Activated T-helper 1 cell treated with anti-CD3 and anti-CD28 coated beads, Interleukin-12 subunit alpha, Interleukin-12 subunit beta, Interleukin-2, Interleukin-4 antibody, amounts not matched to agents 30 ng/mL and 10 ng/mL and 1 ng/mL, durations not matched to agents 14 hours and 24 hours and 36 hours (primary cell): ENCODE results near the gene TIA1. TPM values are rescaled to one million over a fixed set of nuclear protein-coding genes. Genes with fewer than 3 reads are reported as not detected.
A peak's percentile ranks its signal among the peaks of the same experiment; 100 is the strongest.
"Not testable (repeated sequence)": the region's sequence is repeated elsewhere in the genome, so short reads cannot be mapped to it uniquely, and the experiment has no call there.

Source experiments
- DNase-seq: peaks from one replicate; pipeline ENCODE4 v3.0.0; 2021; ENCODE audit warnings: low spot score
- H3K27ac Mint-ChIP-seq: one replicate; pipeline ENCODE4 v1.8.0; 2021; ENCODE audit warnings: mild to moderate bottlenecking, mixed read lengths
- H3K27me3 Mint-ChIP-seq: one replicate; pipeline ENCODE4 v1.8.0; 2022; ENCODE audit warnings: mild to moderate bottlenecking, moderate library complexity, mixed read lengths; ENCODE audit not compliant: insufficient read depth
- H3K36me3 Mint-ChIP-seq: one replicate; pipeline ENCODE4 v1.8.0; 2021; ENCODE audit warnings: low read depth, mixed read lengths
- H3K4me1 Mint-ChIP-seq: one replicate; pipeline ENCODE4 v1.8.0; 2021; ENCODE audit warnings: low read depth, mixed read lengths
- H3K4me3 Mint-ChIP-seq: one replicate; pipeline ENCODE4 v1.8.0; 2021; ENCODE audit warnings: mild to moderate bottlenecking, moderate library complexity, mixed read lengths
- H3K9me3 Mint-ChIP-seq: one replicate; pipeline ENCODE4 v1.8.0; 2021; ENCODE audit warnings: mixed read lengths
- intact Hi-C: fragments of 100-400 bp; cut with micrococcal nuclease; formaldehyde crosslinking; loops from one replicate; pipeline ENCODE4 v1.15.1; 2024
- total RNA-seq: library from RNA; stranded (reverse); gene quantifications from 2 replicates; pipeline ENCODE4 v1.2.3, GENCODE V29; 2022

Gene TIA1
- total RNA-seq, 1 donor from 2014 or later = 96.8 TPM

DNA sequence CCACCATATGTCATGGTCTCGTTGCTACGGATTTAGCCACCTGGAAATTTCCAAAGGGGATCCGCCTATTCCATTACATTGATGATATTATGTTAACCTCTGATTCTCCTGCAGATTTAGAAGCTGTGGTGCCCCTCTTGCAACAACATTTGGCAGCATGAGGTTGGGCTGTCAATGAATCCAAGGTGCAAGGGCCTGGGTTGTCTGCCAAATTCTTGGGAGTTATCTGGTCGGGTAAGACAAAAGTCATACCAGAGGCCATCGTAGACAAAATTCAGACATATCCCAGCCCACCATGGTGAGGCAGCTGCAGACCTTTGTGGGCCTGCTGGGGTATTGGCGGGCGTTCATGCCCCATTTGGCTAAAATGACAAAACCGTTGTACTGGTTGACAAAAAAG lies 44.0 kb downstream of the TIA1 start:
- DNase-seq = no peak
- H3K9me3 Mint-ChIP-seq = peaks cover 3% of the 10 kb centered on the region
- H3K36me3 Mint-ChIP-seq = no peaks in the 10 kb centered on the region
- no peaks in the 10 kb centered on the region for H3K27me3 Mint-ChIP-seq
- no peak overlapping the region for H3K27ac Mint-ChIP-seq
- no peaks in the 10 kb centered on the region for H3K4me1 Mint-ChIP-seq
- intact Hi-C loops = no loop called here
- H3K4me3 Mint-ChIP-seq = no peak overlapping the region

DNA sequence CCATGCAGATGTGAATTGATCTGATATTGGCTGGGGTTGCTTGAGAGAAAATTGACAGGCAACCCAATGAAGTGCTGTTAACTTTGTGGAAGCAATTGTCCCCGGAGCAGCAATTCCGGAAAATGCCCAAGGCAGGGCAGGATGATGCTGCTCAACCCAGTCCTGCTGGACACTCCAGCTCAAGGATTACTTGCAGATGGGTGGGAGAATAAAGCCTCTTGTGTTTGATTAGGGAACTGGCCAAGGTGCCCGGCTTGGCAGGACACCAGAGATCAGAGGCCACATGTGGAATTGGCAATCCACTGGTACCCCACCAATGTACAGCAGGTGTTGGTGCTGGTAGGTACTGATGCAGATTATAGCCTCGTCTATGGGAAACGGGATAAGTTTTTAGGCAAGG lies 45.3 kb downstream of the TIA1 start:
- H3K27ac Mint-ChIP-seq = no peak overlapping the region
- H3K27me3 Mint-ChIP-seq = no peaks in the 10 kb centered on the region

DNA sequence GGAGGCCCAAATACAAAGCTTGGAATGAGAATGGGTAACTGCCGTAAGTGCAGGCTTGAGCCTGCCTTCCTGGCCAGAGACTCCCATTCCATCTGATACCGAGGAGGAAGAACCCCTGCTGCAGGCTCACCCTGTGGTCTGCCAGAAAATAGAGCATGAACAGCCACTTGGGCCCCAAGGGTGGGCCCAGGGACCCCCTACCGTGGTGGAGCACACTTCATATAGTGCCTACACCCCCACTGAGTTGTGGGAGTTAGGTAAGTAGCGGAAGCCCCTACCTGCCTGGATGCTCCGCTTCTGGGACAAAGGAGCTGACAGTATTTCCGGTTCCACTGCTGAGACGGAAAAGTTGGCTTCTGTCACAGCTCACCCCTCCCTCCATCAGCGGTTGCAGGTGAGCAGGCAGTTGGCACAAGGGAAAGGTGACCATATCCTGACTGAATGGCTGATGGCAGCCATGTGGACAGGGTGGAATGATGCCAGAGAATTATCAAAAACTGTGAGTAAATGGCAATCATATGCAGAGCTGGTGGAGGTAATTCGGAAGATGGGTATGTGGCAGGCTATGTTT lies 46.1 kb downstream of the TIA1 start:
- H3K27ac Mint-ChIP-seq = no peak overlapping the region
- intact Hi-C loops = no loop called here

More for the DNA sequence above, 45.3 kb downstream of the TIA1 start:
- no peaks in the 10 kb centered on the region for H3K4me1 Mint-ChIP-seq
- H3K36me3 Mint-ChIP-seq = no peaks in the 10 kb centered on the region
- DNase-seq = no peak
- intact Hi-C loops = no loop called here
- H3K9me3 Mint-ChIP-seq = peaks cover 3% of the 10 kb centered on the region
- H3K4me3 Mint-ChIP-seq = no peak overlapping the region

DNA sequence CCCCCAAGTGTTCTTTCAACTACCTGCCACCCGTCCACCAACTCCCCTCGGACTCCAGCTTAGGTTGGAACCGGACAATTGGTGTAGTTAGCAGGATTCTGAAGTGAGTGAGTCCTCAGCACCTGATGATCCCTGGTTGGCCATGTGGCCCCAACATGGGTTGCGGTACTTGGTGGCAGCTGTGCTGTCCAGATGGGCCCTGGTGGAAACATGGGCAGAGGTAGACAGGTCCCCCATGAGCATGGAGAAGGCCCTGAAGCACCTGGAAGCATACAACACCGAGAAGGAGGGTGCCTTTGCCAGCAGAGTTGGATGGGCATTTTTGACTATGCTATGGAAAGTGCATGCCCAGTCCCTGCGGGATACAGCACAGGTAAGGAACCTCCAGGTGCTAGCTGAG lies 46.6 kb downstream of the TIA1 start:
- no peak overlapping the region for H3K27ac Mint-ChIP-seq

More for the DNA sequence above, 46.1 kb downstream of the TIA1 start:
- H3K9me3 Mint-ChIP-seq = peaks cover 3% of the 10 kb centered on the region
- H3K36me3 Mint-ChIP-seq = no peaks in the 10 kb centered on the region
- no peaks in the 10 kb centered on the region for H3K27me3 Mint-ChIP-seq
- H3K4me1 Mint-ChIP-seq = no peaks in the 10 kb centered on the region
- no peak for DNase-seq
- no peak overlapping the region for H3K4me3 Mint-ChIP-seq

DNA sequence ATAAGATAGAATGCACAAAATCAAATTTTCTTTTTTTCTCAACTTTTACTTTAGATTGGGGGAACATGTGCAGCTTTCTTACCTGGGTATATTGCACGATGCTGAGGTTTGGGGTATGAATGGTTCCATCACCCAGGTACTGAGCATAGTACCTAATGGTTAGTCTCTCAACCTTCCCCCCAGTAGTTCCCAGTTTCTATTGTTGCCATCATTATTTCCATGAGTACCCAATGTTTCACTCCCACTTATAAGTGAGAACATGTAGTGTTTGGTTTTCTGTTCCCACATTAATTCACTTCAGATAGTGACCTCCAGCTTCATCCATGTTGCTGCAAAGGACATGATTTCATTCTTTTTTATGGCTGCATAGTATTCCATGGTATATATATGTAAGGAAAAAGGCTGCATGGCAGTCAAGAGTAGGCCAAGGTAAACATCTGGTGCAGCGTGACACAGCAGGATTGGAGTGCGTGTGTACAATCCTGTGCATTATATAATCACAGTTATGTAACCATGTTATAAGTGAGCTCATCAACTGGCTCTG lies 47.1 kb downstream of the TIA1 start:
- intact Hi-C loops = no loop called here
- H3K9me3 Mint-ChIP-seq = peaks cover 3% of the 10 kb centered on the region
- DNase-seq = no peak
- no peak overlapping the region for H3K27ac Mint-ChIP-seq
- no peaks in the 10 kb centered on the region for H3K36me3 Mint-ChIP-seq
- no peak overlapping the region for H3K4me3 Mint-ChIP-seq
- no peaks in the 10 kb centered on the region for H3K4me1 Mint-ChIP-seq
- no peaks in the 10 kb centered on the region for H3K27me3 Mint-ChIP-seq

More for the DNA sequence above, 46.6 kb downstream of the TIA1 start:
- Mint-ChIP-seq H3K36me3 (no peaks in the 10 kb centered on the region), H3K27me3 (no peaks in the 10 kb centered on the region), H3K4me1 (no peaks in the 10 kb centered on the region), H3K9me3 (peaks cover 3% of the 10 kb centered on the region), H3K4me3 (no peak overlapping the region)
- intact Hi-C loops = no loop called here
- DNase-seq = no peak

DNA sequence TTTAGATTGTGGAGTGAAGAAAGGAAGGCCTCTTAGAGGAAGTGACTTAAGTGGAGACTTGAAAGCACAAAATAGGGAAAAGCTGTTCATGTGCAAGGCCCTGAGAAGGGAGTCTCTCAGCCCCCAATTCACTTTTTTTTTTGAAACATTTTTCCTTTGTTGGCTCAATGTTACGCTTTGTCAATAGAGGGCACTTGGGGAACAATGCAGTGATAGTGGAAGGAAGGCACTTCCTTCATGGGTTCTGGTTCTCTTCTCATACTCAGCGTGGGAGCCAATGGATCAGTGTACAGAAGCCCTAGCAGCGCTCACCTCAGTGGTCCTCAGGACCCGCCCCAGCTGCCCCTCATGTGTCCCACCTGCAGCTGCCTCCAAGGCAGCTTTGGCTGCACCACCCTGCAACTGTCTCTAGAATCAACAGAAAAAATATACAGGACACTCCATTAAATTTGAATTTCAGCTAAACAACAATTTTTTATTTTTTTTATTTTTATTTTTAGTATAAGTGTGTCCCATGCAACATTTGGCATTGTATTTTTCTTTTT lies 49.0 kb downstream of the TIA1 start:
- Mint-ChIP-seq H3K27me3 (peaks cover 1% of the 10 kb centered on the region), H3K4me3 (no peak overlapping the region), H3K9me3 (peaks cover 3% of the 10 kb centered on the region), H3K4me1 (no peaks in the 10 kb centered on the region), H3K36me3 (no peaks in the 10 kb centered on the region), H3K27ac (no peak overlapping the region)
- intact Hi-C loops = no loop called here
- no peak for DNase-seq

DNA sequence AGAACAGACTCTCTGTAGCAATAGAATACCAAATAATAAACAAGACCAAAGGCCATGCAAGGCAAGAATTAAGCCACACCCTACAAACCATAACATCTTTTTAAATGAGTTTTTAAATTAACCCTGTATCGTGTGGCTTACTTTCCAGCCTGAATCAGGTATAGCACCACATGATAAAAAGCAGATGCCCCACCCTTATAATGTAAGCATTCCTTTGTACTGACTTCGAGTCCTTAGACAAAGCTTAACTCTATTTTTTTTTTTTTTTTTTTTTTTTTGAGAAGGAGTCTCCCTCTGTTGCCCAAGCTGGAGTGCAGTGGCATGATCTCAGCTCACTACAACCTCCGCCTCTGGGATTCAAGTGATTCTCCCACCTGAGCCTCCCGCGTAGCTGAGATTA lies 55.9 kb downstream of the TIA1 start:
- DNase-seq = no peak
- no peak overlapping the region for H3K27ac Mint-ChIP-seq
- peaks cover 23% of the 10 kb centered on the region for H3K4me1 Mint-ChIP-seq
- peaks cover 3% of the 10 kb centered on the region for H3K27me3 Mint-ChIP-seq
- peaks cover 3% of the 10 kb centered on the region for H3K36me3 Mint-ChIP-seq
- no peaks in the 10 kb centered on the region for H3K9me3 Mint-ChIP-seq
- no peak overlapping the region for H3K4me3 Mint-ChIP-seq
- intact Hi-C loops = loop anchor here (5.0 kb wide), 1 partner anchor 550 kb away; the partner anchor contains the start of gene AAK1

DNA sequence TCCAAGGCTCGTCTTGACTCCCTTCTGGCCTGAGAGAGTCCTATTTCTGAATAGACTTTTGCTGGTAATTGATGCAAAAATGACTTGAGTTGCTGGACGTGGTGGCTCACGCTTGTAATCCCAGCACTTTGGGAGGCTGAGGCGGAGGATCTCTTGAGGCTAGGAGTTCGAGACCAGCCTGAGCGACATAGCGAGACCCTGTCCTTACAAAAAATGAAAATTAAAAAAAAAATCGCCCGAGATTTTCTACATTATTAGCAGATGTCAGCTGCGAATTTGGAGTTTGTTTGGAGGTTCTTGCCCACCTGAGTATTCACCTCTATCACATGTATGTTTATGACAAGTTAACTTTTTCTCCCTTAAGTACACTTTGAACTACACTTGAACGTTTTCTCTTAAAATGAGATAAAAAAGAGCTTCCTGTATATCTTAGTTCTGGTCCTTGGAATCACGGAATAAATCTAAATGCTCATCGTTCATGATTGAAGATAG lies 57.1 kb downstream of the TIA1 start:
- Mint-ChIP-seq H3K27me3 (peaks cover 3% of the 10 kb centered on the region), H3K4me3 (peak overlapping the region; percentile 95), H3K27ac (peak overlapping the region; percentile 99), H3K36me3 (peaks cover 3% of the 10 kb centered on the region), H3K4me1 (peaks cover 23% of the 10 kb centered on the region), H3K9me3 (no peaks in the 10 kb centered on the region)
- DNase-seq = no peak
- intact Hi-C loops = loop anchor here (1.0 to 5.0 kb wide), 5 partner anchors 28 to 1938 kb away; partner anchors contain the start of genes AAK1, PCYOX1 and PPP3R1

DNA sequence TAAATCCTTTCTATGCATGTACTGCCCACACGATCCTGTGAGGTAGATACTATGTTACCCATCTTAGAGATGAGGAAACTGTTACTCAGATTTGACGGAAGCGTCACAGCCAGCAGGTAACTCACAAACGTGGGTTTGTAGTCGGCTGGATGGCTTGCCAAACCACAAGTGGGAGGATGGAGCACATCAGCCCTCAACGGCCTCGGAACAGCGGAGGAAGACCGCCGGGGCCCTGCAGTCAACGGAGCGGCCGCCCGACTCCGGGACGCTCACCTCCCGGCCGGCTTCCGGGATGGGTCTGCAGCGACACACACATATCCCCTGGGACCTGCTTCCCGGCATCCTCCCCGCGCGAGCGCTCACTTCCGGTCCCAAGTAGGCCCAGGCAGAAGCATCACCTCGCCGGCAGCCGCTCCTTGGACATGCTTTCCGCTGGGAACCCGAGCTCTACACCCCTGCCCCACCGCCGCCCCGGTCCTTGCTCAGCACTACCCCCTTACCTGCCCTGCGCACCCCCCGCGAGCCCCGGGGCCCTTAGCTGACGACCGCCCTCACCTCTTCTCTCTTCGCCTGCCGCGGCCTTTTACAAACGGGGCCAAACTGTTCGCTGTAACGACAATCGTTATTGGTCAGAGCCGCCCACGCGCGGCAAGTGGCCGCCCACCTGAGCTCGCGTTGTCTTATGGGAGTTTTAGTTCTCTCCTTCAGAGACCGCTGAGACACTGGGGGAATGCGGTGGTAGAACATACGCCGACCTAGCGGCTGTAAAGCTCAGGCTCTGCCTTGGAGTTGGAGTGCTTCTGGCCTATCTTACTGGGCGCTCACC lies 57.8 kb downstream of the TIA1 start, which contains the start of gene C2orf42:
Gene C2orf42 (minus strand): TSS at position 602 of the 826 bp plus-strand sequence. CDS start 9,034 bp downstream, outside the sequence.
- Mint-ChIP-seq H3K4me3 (peak within 1 kb of the TSS; percentile 95), H3K4me1 (peaks cover 23% of the 10 kb centered on the region), H3K9me3 (no peaks in the 10 kb centered on the region), H3K27ac (peak within 1 kb of the TSS; percentile 99), H3K36me3 (peaks cover 3% of the 10 kb centered on the region), H3K27me3 (peaks cover 3% of the 10 kb centered on the region)
- intact Hi-C loops = loop anchor here (1.0 to 5.0 kb wide), 14 partner anchors 28 to 1938 kb away; partner anchors contain the start of genes AAK1, PCBP1, PCYOX1 and PPP3R1
- peak; percentile 95 for DNase-seq

DNA sequence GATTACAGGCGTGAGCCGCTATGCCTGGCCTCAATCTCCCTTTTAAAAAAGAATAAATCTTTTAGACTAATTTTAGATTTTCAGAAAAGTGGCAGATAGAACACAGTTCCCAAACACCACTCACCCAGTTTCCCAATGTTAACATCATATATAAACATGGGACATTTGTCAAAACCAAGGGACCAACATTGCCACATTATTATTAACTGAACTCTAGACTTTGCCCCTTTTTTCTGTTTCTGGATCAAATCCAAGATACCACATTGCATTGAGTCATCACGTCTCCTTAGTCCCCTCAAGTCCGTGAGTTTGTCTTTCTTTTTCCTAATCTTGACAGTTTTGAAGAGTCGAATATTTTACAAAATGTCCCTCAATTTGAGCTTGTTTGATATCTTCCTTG lies 60.0 kb downstream of the TIA1 start:
- Mint-ChIP-seq H3K27ac (peak overlapping the region; percentile 26), H3K4me1 (peaks cover 23% of the 10 kb centered on the region), H3K4me3 (peak overlapping the region; percentile 42), H3K36me3 (peaks cover 3% of the 10 kb centered on the region), H3K27me3 (peaks cover 1% of the 10 kb centered on the region), H3K9me3 (no peaks in the 10 kb centered on the region)
- intact Hi-C loops = no loop called here
- no peak for DNase-seq

DNA sequence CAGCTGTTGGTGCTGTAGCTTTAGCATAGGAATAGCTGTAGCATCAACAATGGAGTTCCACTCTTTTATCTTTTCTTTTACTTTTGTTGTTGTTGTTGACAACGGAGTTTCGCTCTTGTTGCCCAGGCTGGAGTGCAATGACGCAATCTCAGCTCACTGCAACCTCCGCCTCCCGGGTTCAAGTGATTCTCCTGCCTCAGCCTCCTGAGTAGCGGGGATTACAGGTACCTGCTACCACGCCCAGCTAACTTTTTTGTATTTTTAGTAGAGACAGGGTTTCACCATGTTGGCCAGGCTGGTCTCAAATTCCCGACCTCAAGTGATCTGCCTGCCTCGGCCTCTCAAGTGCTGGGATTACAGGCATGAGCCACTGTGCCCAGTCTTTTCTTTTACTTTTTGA lies 61.3 kb downstream of the TIA1 start:
- H3K27ac Mint-ChIP-seq, DNase-seq, H3K36me3 Mint-ChIP-seq, H3K4me3 Mint-ChIP-seq, H3K27me3 Mint-ChIP-seq, H3K9me3 Mint-ChIP-seq, intact Hi-C loops: not testable (repeated sequence)
- peaks cover 23% of the 10 kb centered on the region for H3K4me1 Mint-ChIP-seq

DNA sequence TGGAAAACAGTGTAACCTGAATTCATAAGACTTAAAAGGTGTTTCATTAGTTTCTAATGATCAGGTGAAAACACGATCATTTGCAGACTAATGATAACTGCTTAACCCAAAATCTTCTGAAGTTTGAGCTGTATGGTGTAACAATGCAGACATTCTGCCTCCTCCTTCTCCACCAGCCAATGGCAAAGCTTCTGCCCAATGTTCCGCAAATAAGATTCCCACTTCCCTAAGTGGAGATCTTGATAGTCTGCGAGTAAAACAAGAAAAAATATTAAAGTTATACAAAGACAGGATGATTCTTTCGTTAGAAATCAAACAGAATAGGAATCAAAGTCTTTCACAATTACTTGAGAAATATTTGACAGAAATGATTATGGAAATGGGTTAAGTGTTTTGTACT lies 65.7 kb downstream of the TIA1 start:
- no peak overlapping the region for H3K27ac Mint-ChIP-seq
- no peak overlapping the region for H3K4me3 Mint-ChIP-seq
- intact Hi-C loops = no loop called here
- H3K36me3 Mint-ChIP-seq = peaks cover 16% of the 10 kb centered on the region
- no peaks in the 10 kb centered on the region for H3K9me3 Mint-ChIP-seq
- H3K4me1 Mint-ChIP-seq = no peaks in the 10 kb centered on the region
- DNase-seq = no peak
- H3K27me3 Mint-ChIP-seq = no peaks in the 10 kb centered on the region
